T-cell (primary cell): ENCODE results near the gene NAIP. TPM values are rescaled to one million over a fixed set of nuclear protein-coding genes. Genes with fewer than 3 reads are reported as not detected.
"Not testable (repeated sequence)": the region's sequence is repeated elsewhere in the genome, so short reads cannot be mapped to it uniquely, and the experiment has no call there.

Experiments used
- ATAC-seq, 4 experiments: fragments of 200-7000 bp in 3 of 4; fragments of 150-1000 bp in 1 of 4; cut with Tn5 transposase; replicated peaks in 1 of 4; 1 replicate in 3 of 4; 2 replicates in 1 of 4; pipeline ENCODE4 v1.10.0; 2021; ENCODE audit warnings: moderate library complexity in 3 of 4, mild to moderate bottlenecking in 2 of 4, moderate number of reproducible peaks in 1 of 4
- CTCF ChIA-PET, 2 donors: fragments of 300-600 bp; sonication (Branson Sonifier 250); formaldehyde crosslinking; loops; one replicate each; lab custom pipeline; 2022; ENCODE audit warnings: antibody characterized with exemption in 2 of 2; lab: Charles Lee
- POLR2A ChIA-PET, 2 donors: fragments of 300-600 bp; sonication (Branson Sonifier 250); formaldehyde crosslinking; loops; one replicate each; lab custom pipeline; 2022; ENCODE audit warnings: antibody characterized with exemption in 2 of 2; lab: Charles Lee
- DNase-seq, 35 experiments: peaks; one replicate each; pipeline versions ENCODE4 v3.0.0 to v3.0.0-alpha.2; 2013 to 2023
- H3K27ac ChIP-seq: one replicate; pipeline ENCODE4 v1.5.1; 2013; ENCODE audit warnings: low read length
- H3K27me3 ChIP-seq, 2 experiments: replicated peaks in 1 of 2; 1 replicate in 1 of 2; 2 replicates in 1 of 2; pipeline versions ENCODE4 v1.6.1 to v1.7.0; 2013; ENCODE audit warnings: low read length in 1 of 2, mixed read lengths in 1 of 2; ENCODE audit not compliant: control insufficient read depth in 2 of 2, insufficient read depth in 2 of 2; ENCODE audit errors: extremely low read depth in 1 of 2
- H3K36me3 ChIP-seq, 2 donors: 1 replicate in 1 of 2; 2 replicates in 1 of 2; pipeline versions ENCODE4 v1.6.1 to v1.7.0; 2013; ENCODE audit warnings: low read length in 1 of 2; ENCODE audit not compliant: control insufficient read depth in 2 of 2, insufficient read depth in 1 of 2; ENCODE audit errors: extremely low read depth in 1 of 2
- H3K4me1 ChIP-seq, 2 experiments: 1 replicate in 1 of 2; 2 replicates in 1 of 2; pipeline versions ENCODE4 v1.6.1 to v1.7.0; 2013; ENCODE audit warnings: low read length in 2 of 2, mixed read lengths in 1 of 2; ENCODE audit not compliant: insufficient read depth in 2 of 2, control insufficient read depth in 1 of 2; ENCODE audit errors: extremely low read depth in 1 of 2
- H3K4me3 ChIP-seq, 2 donors: 1 replicate in 1 of 2; 2 replicates in 1 of 2; pipeline versions ENCODE4 v1.5.1 to v1.7.0; 2013; ENCODE audit warnings: mild to moderate bottlenecking in 2 of 2, low read length in 1 of 2, moderate library complexity in 1 of 2; ENCODE audit not compliant: control insufficient read depth in 1 of 2; ENCODE audit errors: extremely low read depth in 1 of 2
- H3K9me3 ChIP-seq: 2 replicates; pipeline ENCODE4 v1.7.0; 2013
- H3K27ac Mint-ChIP-seq, 2 donors: one replicate each; pipeline ENCODE4 v1.8.0; 2020 to 2021; ENCODE audit warnings: mild to moderate bottlenecking in 2 of 2, mixed read lengths in 2 of 2
- H3K27me3 Mint-ChIP-seq, 2 donors: one replicate each; pipeline ENCODE4 v1.8.0; 2021 to 2022; ENCODE audit warnings: mixed read lengths in 2 of 2
- H3K36me3 Mint-ChIP-seq: one replicate; pipeline ENCODE4 v1.8.0; 2021; ENCODE audit warnings: mixed read lengths
- H3K4me1 Mint-ChIP-seq, 3 donors: one replicate each; pipeline ENCODE4 v1.8.0; 2020 to 2022; ENCODE audit warnings: mixed read lengths in 3 of 3, mild to moderate bottlenecking in 1 of 3
- H3K4me3 Mint-ChIP-seq, 3 donors: one replicate each; pipeline ENCODE4 v1.8.0; 2020 to 2022; ENCODE audit warnings: mild to moderate bottlenecking in 3 of 3, mixed read lengths in 3 of 3, moderate library complexity in 3 of 3
- H3K9me3 Mint-ChIP-seq, 3 donors: one replicate each; pipeline ENCODE4 v1.8.0; 2020 to 2022; ENCODE audit warnings: mixed read lengths in 3 of 3
- WGBS: methylation state at CpG from one replicate; pipeline ENCODE4 v1.1.5; 2013; ENCODE audit warnings: missing lambda C conversion rate; ENCODE audit not compliant: insufficient coverage; 5-methylcytosine and 5-hydroxymethylcytosine counted together
- total RNA-seq, 35 experiments: library from RNA in 6 of 35; stranded (reverse) in 6 of 35; fragments of 120-200 nt in 1 of 35; gene quantifications; one replicate each; pipeline versions ENCODE4 v1.2.1 to v1.2.4 and lab custom pipeline; 2013 to 2026

Gene NAIP
- 10 to 100 TPM; 12.8 to 34.6 (median 17.9) TPM for total RNA-seq
- total RNA-seq (2013), result 19.6 TPM
- total RNA-seq (lab: John Stamatoyannopoulos, UW), result 0.12 to 2.3 (median 0.44) reads per million in 29 experiments

- DNase-seq, H3K4me1 Mint-ChIP-seq, H3K27ac Mint-ChIP-seq, H3K36me3 ChIP-seq, H3K36me3 Mint-ChIP-seq, ATAC-seq, H3K4me3 ChIP-seq, H3K27me3 ChIP-seq, H3K4me3 Mint-ChIP-seq, CTCF ChIA-PET, H3K27ac ChIP-seq, H3K9me3 Mint-ChIP-seq, H3K27me3 Mint-ChIP-seq, H3K4me1 ChIP-seq, H3K9me3 ChIP-seq, POLR2A ChIA-PET: not testable (repeated sequence)
- WGBS, result no CpG with 5 or more reads among the region's 8 CpGs
Measured at GRCh38 chr5:71025289-71025953, at the start of gene NAIP. NAIP (minus strand) TSS chr5:71025339; CDS start chr5:71012915, 12,424 bp downstream.

DNA sequence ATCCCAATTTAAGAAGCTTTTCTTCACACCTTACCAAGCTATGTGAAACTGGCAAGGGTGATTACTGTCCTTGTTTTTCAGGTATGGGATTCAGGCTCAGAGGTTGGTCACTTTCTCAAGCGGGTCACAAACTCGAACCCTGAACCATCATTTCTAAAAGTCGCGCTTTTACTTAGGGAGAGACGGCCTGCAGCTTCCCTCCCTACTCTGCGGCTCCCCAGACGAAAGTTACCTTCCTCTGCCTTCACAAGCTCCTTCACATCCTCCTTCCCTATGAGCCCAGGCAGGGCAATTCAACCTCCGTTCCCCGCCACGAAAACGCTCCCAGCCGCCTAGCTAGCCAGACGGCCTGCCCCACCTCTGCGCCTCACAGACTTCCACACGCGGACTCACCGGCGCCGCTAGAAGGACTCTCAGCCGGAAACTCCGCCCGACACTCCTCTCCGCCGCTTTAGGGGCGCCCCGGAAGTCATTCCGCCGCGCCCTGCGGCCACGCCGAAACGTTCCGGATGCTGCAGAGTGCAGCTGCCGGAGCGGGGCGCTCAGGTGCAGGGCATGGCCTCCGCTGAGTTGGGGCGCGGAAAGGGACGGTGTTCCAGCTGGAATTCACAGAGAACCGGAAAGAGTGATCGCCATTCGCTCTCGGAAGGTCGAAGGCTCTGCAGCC is 42.3 kb upstream of the NAIP start, which contains the start of gene GTF2H2:
Gene GTF2H2 (minus strand): TSS at position 415 of the 667 bp plus-strand sequence. CDS start 4,913 bp downstream, outside the sequence.
- H3K36me3 ChIP-seq, CTCF ChIA-PET, H3K4me1 Mint-ChIP-seq, DNase-seq, H3K9me3 Mint-ChIP-seq, H3K27ac ChIP-seq, H3K27me3 Mint-ChIP-seq, H3K4me1 ChIP-seq, H3K4me3 ChIP-seq, H3K4me3 Mint-ChIP-seq, POLR2A ChIA-PET, H3K9me3 ChIP-seq, H3K27me3 ChIP-seq, H3K36me3 Mint-ChIP-seq, H3K27ac Mint-ChIP-seq: not testable (repeated sequence)
- no CpG with 5 or more reads among the region's 46 CpGs for WGBS
- ATAC-seq, result peak; percentile 99 to 100 (median 100)

GRCh38 chr5:71061322-71061721 is 36.2 kb upstream of the NAIP start:
- DNase-seq, H3K27ac ChIP-seq, H3K4me1 Mint-ChIP-seq, ATAC-seq, H3K4me3 ChIP-seq, H3K36me3 ChIP-seq, H3K36me3 Mint-ChIP-seq, H3K9me3 Mint-ChIP-seq, H3K27me3 ChIP-seq, POLR2A ChIA-PET, H3K4me1 ChIP-seq, H3K4me3 Mint-ChIP-seq, H3K27me3 Mint-ChIP-seq, CTCF ChIA-PET, H3K9me3 ChIP-seq, H3K27ac Mint-ChIP-seq: not testable (repeated sequence)
- no CpG with 5 or more reads among the region's 1 CpG for WGBS

- H3K4me3 ChIP-seq, H3K36me3 Mint-ChIP-seq, H3K4me3 Mint-ChIP-seq, POLR2A ChIA-PET, H3K4me1 Mint-ChIP-seq, H3K27ac ChIP-seq, DNase-seq, H3K27me3 Mint-ChIP-seq, H3K36me3 ChIP-seq, H3K9me3 ChIP-seq, CTCF ChIA-PET, H3K27ac Mint-ChIP-seq, H3K9me3 Mint-ChIP-seq, H3K27me3 ChIP-seq, H3K4me1 ChIP-seq, ATAC-seq: not testable (repeated sequence)
- WGBS, result no CpG with 5 or more reads among the region's 3 CpGs
Measured at GRCh38 chr5:71059426-71059825, 34.3 kb upstream of the NAIP start.

DNA sequence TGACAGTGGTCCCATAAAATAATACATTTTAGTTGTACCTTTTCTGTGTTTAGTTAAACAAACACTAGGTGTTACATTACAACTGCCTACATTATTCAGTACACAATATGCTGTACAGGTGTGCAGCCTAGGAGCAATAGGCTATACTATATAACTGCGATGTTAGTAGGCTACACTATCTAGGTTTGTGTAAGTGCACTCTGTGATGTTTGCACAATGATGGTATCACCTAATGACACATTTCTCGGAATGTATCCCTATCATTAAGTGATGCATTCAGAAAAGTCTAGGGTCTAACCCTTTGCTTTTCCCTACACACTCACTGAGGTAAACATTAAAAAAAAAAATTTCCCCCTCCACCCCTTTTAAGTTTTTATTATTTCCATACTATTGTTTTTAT is 19.7 kb upstream of the NAIP start:
- not testable (repeated sequence) for DNase-seq

DNA sequence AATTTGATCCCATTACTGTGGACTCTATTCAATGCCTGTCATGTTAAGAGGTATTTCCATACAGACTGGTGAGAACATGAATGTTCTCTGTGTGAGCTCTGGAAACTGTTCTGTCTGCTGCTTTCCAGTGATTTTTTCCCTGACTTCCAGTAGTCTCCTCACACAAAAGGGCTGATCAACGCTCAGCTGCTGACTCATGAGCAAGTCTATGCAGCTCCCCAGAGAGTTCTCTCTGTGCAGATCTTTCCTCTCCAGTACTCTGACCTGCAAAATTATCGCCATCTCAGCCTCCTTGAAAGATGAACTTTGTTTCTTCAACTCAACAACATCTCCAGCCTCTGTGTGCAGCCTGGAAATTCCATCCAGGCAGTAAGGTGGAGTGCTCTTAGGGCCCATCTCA is 19.0 kb upstream of the NAIP start:
- POLR2A ChIA-PET, H3K27me3 Mint-ChIP-seq, H3K4me1 ChIP-seq, H3K27ac Mint-ChIP-seq, ATAC-seq, H3K9me3 ChIP-seq, H3K4me3 ChIP-seq, DNase-seq, H3K4me3 Mint-ChIP-seq, H3K4me1 Mint-ChIP-seq, CTCF ChIA-PET, H3K36me3 ChIP-seq, H3K9me3 Mint-ChIP-seq, H3K27me3 ChIP-seq, H3K27ac ChIP-seq, H3K36me3 Mint-ChIP-seq: not testable (repeated sequence)
- no CpG with 5 or more reads among the region's 2 CpGs for WGBS

More for the DNA sequence above, 19.7 kb upstream of the NAIP start:
- POLR2A ChIA-PET, H3K27me3 ChIP-seq, H3K9me3 Mint-ChIP-seq, H3K27ac Mint-ChIP-seq, H3K36me3 Mint-ChIP-seq, H3K27me3 Mint-ChIP-seq, H3K9me3 ChIP-seq, H3K27ac ChIP-seq, H3K4me1 ChIP-seq, H3K36me3 ChIP-seq, H3K4me3 Mint-ChIP-seq, H3K4me1 Mint-ChIP-seq, CTCF ChIA-PET, H3K4me3 ChIP-seq, ATAC-seq: not testable (repeated sequence)
- WGBS, result no CpG with 5 or more reads among the region's 2 CpGs
